Right lobe of liver (tissue), 4 donors: Measurements from ENCODE around the gene ZNF600.
"Not testable (repeated sequence)": the region's sequence is repeated elsewhere in the genome, so short reads cannot be mapped to it uniquely, and the experiment has no call there.

ENCODE experiments used
- CTCF ChIP-seq, 4 donors: fragments of 200-600 bp in 3 of 4; fragments of 450-650 bp in 1 of 4; IDR thresholded peaks; one replicate each; pipeline versions ENCODE4 v1.5.1 to v1.8.0; 2016 to 2022; ENCODE audit warnings: antibody characterized with exemption in 4 of 4, mild to moderate bottlenecking in 2 of 4
- POLR2A ChIP-seq: fragments of 450-650 bp; IDR thresholded peaks from one replicate; pipeline ENCODE4 v1.6.1; 2017; ENCODE audit warnings: antibody characterized with exemption, mild to moderate bottlenecking
- donor health status: DM: no; HTN: no; CAD: no.
- donor health status: DM: no; HTN: no; CAD: no.
- donor health status: DM: no; HTN: yes; CAD: no.

- TF ChIP-seq CTCF (IDR thresholded peaks at IDR 0.05); POLR2A: not testable (repeated sequence)
These were observed 13.5 kb upstream of the ZNF600 start for GRCh38 chr19:52799950-52800640.
